Measurements from ENCODE around the gene ADSS2.

ADSS2 gene

DNA sequence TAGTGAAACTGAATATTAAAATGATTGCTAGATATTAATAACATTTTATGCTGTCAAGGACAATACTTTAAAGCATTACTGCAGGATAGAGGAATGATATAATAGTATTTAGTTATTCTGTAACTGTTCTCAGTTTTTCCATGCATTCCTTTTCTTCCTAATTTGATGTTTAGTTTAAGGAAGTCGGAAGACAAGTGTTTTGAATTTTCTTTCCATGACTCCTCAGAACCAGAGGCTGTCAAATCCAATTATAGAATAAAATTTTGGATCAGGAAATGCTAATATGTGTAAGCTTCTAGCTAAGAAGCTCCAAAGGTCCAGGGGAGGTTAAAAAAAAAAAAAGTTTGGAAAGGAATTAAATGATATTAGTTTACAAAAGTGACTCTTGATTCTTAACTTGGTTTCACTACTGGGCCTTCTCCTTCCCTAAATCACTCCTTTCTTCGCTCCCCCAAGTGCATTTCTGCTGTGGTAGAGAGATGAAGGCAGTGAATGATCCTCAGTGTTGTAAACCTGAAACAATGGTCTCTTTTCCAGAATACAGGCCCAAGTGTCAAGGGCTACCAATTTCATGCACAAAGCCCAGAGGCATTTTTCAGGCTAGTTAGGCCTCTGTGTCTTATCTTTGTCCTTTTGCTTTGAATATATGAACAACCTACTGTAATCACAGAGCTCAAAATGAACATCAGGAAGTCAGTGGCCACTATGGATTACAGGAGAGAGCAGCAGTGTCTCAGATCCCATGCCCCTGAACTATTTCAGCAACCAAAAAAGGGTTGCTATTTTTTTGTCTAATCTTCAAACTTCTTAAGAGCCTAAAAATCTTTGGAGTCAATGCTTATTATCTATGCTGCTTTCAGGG lies 6.2 kb downstream of the ADSS2 start:
- no peak for DNase-seq

DNA sequence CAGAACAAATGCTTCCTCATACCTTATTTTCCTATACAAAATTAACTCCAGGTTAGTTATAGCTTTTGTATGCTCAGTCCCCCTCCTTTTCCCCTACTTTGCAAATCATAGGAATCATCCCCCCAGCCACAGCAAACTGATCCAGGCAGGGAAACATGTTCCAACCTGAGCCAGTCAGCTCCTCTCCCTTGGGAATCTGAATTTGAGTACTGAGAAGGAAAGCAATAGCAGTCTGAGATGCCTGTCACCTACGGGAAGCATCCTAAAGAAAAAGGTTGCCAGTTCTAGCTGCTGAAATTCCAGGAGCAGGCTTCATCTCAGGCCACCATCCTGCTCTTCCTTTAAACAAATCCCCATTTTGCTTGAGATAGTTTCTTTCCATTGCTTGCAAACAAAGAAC lies 6.9 kb downstream of the ADSS2 start:
- DNase-seq, result no peak

DNA sequence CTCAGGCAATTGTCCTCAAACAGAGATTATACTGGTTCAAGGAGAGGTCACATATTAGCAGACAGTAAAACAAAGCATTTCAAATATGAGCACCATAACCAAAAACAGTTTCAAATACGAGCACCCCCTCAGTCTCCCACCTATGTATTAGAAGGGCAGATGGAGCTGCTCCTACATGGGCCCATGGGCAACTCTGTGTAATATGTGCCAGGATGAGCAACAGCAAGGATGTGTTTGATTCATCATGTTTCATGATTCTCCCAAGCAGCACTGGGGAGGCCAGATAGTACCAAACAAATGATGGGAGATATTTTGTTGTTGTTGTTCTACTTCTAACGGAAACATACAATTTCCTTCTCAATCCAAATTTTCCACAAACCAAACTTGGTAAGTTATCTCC lies 8.9 kb downstream of the ADSS2 start:
- DNase-seq, result no peak

DNA sequence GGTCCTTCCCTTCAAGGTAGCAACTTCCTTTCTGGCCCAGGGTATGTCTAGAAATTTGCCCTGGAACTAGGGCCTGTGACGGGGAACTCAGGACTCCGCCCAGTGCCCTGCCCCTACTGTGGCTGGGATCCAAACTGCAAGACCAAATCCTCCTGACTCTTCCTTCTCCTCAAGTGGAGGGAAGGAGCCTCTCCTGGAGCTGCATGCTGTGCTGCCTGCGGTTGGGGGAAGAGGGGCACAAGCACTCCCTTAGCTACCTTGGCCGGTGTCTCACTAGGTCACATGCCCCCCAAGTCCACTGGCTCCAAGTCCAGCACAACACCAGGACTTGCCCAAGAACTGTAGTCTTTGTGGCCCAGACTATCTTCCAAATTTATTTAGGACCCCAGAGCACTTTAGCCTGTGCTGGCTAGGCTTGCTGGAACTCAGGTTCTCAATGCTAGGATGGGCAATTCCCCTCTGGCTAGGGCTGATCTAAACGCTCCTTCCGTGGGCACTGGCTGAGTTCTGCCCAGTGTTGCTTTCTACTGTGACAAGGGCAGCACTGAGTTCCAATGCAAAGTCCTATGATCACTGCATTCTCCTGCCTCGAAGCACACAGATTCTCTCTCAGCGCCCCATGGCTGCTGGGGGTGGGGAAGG lies 12.2 kb downstream of the ADSS2 start:
- no peak for DNase-seq

DNA sequence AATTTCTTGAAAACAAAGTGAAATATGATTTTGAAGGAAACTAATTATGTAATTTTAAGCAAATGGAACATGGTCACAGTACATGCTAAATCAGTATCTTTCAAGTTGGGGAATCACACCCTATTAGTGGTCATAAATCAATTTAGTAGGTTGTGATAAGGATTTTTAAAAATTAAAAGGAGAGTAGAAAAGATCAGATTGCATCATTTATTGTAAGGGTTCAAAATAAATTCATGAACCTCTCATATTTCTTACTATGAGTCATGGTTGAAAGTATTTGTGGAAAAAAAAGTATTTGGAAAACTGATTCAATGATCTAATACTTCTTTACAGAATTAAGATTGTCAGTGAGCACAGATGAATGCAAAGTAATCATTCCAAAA lies 14.6 kb downstream of the ADSS2 start:
- no peak for DNase-seq

DNA sequence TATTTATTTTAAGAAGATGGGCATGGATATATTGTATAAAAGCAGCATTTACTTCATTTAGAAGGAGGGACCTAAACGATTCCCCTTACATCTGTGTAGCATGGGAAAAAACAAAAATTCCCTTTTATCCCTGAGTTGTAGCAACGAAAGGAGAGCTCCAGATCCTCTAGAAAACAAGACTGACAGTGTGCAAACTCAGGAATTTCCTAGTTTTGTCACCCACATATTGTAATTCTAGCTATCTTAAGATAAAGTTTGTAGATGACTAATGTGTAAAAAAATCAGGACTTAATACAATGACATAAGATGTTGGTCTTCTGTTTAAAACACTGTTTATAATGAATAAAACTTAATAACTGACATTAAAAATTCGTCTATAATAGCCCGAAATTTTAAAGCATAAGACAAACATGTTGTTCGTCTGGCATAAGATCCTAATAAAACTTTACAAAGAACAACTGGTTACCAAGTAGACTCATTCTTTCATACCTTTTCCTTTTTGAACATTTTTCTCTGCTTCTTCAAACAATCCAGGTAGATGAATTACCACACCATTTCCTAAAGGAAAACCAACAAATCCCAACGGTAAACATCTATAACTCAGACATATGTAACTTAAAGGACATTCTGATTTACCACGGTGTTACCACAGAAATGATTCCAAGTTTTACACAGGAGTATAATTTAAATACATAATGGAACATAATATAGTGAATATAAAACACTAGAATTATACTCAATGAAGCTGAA lies 15.2 kb downstream of the ADSS2 start:
- DNase-seq, result no peak

DNA sequence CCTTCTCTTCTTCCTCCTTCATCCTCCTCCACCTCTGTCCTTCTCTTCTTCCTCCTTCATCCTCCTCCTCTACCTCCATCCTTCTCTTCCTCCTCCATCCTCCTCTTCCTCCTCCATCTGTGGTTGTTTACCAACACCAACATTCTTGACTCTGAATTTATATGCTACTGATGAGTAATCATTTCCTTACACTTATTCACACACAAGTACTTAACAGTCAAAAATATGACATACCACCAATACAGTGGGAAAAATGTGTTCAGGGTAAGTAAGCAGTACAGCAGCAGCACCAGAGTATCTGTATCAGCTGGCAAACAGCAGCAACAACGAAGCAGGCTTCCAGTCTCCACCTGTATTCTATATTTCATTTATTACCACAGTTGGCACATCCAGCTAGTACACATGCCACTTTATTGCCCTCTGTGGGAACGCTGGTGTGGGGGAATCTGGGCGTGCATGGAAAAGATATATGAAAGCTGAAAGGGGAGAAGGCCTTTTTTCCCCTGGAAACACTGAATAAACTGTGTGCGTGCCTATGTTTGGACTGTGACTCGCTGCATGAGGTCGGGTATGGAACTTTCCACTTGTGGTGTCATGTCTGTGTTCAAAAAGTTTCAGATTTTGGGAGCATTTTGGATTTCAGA lies 16.0 kb downstream of the ADSS2 start:
- DNase-seq, result no peak

DNA sequence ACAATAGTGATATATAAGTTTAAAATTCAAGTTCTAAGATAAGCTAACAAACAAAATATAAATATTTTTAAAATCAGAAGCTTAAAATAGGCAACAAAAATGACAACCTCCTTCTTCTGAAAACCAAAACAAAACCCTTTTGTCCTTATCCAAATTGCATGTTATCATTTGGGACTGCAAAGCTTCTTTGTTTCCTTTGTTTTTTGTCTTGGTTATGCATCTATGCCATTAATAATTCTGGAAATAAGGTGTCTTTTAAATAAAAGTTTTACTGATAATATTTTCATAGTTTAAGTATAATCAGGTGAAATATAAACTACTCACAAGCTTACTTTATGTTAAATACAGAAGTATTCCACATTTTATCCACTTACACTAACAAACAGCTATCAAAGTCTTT lies 20.5 kb downstream of the ADSS2 start:
- no peak for DNase-seq

DNA sequence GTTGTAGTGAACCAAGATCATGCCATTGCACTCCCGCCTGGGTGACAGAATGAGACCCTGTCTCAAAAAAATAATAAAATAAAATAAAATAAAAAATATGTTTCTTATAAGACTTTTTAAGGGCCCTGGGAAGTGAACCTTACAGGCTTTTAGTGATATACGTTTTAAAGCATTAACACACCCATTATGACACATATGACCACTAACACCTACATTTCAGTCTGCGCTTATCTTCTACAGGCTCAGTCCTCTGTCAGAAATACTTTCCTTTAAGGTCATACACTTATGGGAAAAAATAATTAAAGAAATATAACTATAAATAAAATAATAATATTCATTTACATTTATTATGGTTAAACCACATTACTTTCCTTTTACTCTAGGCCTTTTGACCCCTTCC lies 21.9 kb downstream of the ADSS2 start:
- DNase-seq, result no peak

DNA sequence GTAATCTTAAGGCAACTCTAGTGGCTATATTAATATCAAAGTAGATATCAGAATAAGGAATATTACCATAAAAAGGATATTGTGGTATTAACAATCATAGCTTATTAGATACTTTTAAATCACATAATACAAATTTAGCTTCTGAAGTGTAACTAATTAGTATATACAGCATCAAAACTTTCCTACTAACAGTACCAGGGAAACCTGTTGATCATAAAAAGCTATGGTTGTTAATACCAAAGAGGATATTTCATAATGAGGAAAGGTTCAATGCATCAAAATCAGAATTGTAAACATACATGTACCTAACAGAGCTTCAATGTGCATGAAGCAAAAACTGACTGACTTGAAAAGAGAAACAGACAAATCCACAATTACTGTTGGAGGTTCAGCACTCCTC lies 24.1 kb downstream of the ADSS2 start:
- no peak for DNase-seq

DNA sequence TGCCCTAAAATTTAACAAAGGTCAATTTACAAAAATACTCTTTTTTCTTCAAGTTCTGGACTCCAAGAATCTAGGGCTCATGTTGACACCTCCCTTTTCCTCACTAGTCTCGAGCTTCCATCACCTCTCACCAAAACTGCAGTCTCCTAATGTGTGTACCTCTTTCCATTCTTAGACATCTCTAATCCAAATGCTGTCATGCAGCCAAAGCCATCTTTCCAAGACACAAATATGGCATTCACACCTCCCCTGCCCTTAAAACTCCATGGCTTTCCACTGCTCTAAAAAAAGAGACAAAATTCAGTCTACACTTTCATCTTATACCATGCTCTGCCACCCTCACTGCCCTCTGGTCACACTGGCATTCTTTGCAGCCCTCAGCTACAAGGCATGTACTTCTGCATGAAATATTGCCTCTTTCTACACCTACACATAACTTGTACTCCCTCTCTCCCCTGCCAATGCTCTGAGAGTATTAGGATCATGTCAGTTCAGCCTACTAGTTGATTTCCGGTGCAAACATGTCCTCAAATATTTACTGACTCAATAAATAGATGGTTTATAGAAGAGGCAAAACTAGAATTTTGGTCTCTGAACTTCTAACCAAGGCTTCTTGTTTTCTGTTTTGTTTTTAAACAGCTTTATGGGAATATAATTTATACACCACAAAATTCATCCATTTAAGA lies 26.9 kb downstream of the ADSS2 start:
- DNase-seq, result no peak

DNA sequence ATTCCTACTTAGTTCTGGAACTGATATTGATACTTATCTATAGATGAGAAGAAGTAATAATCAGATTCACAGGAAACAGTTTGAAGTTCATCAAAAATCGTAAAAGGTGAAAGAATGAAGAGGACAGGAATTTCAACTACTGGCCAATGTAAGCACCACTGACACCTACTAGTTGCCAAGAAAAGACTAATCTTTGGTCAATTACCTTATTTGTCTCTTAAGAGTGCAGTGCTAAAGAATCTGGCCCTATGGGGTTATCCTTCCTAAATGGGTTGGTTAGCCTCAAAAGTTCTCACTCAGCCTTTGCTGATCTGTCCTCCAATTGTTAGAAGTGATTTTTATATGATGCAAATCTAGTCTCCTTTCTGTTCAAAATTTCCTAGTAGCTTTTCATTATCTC lies 29.5 kb downstream of the ADSS2 start:
- DNase-seq, result no peak

DNA sequence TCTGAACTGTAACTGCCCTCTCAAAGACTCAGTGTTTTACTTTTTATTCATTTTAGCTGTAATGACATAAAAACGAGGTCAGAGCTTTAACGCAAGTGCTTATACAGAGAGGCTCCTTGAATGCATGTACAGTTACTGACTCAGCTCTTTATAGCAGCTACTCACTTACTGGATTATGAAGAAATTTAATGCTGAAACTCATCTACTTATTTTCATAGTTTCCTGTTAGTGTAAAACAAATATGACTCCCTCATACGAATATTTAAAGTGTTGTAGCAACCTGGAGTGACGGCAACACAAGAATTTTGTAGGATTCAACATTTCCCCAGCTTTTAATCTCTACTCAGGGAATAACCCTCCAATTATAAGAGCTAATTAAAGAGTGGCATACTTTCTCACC lies 32.7 kb downstream of the ADSS2 start:
- DNase-seq, result no peak

DNA sequence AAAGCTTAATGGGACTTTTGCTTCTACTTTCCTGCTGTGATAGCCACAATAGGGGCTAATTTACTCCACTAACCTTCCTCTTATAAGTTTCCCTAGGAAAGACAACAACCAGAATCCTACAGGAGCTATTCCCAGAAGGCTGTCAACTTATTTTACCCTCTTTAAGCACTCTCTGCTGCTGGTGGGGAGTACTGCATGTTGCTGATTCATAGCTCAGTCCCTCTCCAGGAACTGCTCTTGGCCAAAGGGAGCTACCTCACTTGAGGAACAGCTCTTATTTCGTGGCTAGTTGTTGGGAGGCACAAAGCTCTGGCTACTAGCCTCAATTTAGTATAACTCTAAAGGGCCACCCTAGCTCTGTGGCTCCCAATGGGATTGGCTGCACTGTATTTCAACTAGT lies 37.2 kb downstream of the ADSS2 start:
- no peak for DNase-seq

DNA sequence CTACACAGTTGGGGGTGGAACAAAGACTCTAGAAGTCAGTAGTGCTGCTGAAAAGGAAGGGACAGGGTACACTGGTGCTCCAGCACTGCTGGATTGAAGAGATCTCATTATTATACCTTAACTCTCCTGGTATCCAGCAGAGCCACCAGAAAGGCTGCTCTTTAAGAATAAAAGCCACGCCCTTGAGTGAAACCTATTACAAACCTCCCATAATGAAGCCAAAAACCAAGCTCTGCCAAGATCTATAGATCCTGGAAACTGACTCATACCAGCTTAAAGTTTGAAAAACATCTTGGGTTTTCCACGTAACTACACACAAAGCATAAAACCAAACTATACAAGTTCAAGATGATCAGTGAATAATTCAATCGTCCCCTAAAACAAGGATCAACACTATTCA lies 38.0 kb downstream of the ADSS2 start:
- no peak for DNase-seq

DNA sequence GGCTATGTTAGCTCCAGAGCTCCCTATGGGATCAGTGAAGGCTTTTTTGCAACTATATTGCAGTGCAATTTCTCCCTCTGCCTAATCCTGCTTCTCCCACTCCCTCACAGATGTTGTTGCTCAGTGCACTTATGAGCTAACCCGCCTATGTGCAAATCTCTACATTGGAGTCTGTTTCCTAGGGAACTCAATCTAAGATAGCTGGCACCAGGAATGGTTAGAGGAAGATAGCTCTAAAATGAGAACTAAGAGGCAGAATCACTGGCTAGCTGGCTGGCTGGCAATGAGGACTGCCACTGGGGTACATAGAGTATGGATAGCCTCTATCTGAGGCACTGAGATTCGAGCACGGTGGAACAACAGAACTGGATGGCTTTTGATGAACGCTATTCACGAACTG lies 39.5 kb downstream of the ADSS2 start:
- no peak for DNase-seq

DNA sequence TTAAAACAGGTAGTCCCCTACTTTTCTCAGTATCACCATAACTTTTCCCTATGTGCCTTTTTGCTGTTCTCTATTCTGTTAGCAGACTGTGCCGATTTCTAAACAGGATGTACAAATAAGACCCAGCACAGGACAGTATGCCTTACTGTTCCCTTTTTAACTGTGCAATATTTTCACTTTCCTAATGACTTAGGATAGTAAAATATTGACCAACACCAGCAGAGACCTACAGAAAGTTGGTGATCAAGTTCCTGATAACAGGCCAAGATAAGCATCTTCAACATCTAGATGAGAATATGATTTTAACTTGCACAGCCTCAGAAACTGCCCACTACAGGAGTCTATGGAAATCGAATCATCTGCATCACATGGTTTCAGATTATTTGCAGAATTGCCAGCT lies 42.0 kb downstream of the ADSS2 start:
- DNase-seq, result no peak

DNA sequence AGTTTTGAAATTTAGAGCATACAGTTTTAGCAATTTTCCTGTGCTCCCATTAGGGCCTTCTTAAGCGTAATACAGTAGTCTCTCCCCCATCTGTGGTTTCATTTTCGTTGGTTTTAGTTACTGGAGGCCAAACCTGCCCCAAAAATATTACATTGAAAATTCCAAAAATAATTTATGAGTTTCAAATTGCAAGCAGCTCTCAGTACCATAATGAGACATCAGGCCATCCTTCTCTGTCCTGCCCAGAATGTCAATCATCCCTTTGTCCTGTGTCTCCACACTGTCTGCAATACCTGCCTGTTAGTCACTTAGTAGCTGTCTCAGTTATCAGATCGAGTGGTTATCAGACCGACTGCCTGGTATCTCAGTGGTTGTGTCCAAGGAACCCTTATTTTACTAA lies 45.4 kb downstream of the ADSS2 start:
- DNase-seq, result no peak

DNA sequence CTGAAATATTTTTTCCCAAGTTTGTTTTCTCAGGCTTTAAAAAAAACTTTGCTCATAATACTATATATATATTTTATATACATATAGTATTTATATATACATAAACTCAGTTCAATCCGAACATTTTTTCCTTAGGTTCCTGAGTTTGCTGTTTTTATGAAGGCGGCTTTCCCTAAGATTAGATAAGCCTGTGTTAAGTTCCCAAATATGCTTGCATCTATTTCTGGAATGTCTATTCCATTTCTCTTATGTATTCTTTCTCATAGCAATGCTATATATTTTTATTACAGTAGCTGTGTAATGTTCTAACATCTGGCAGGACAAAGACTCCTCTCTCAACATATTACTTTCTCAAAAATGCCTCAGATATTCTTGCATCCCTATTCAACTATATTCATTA lies 45.9 kb downstream of the ADSS2 start:
- DNase-seq, result no peak

DNA sequence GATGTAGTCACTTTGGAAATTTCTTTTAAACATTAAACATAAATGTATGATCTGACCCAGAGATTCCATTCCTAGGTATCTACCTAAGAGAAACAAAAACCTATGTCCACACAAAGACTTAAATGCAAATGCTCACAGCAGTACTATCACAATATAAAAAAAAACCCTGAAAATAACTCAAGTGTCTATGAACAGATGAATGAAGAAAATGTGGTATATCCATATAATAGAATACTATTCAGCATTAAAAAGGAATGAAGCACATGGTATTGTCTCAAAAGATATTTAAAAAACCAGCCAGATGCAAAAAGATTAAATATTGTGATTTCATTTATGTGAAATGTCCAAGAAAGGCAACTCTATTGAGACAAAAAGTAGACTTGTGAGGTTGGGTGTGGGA lies 48.3 kb downstream of the ADSS2 start:
- no peak for DNase-seq

DNA sequence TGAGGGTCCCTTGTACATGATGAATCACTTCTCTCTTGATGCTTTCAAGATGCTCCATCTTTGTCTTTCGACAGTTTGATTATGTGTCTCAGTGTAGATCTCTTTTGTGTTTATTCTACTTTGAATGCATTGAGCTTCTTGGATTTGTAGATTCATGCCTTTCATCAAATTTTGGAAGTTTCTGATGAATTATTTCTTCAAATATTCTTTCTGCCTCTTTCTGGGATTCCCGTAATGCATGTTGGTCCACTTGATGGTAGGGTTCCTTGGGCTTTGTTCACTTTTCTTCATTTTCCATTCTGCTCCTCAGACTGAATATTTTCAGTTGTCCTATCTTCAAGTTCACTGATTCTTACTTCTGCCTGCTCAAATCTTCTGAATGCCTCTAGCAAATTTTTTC lies 50.7 kb downstream of the ADSS2 start:
- DNase-seq, result no peak

DNA sequence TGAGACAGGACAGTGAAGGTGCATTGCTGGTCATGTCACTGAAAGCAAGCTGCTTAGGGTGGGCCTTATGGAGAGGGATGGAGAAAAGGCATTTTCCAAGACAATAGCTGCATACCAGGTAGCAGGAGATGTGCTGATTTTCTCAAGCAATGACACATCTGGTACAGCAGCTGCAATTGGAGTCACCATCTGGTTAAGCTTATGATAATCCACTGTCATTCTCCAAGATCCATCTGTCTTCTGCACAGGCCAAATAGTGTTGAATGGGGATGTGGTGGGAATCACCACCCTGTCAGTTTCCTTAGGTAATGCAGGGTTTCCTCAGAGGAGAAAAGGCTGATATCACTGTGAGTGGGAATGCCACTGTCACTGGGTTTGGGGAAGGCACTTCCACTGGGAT lies 54.6 kb downstream of the ADSS2 start:
- DNase-seq, result no peak

DNA sequence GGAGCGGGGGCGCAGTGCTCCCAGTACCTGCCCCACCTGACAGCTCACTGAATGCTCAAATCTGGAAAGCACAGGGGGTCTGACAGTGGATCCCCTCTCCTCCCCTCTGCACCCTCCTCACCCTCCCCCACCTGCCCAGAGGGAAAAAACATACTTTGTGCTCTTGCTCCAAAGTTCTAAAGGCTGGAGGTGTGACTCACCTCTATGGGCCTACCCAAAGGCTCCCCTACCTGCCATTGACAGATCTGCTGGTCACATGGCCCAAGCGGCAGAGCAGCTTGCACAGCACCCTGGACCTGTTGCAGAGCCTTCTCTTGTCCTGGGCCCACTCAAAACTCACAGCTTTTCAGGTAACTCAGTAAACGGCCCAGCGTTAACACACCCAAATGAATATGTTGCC lies 55.7 kb downstream of the ADSS2 start:
- no peak for DNase-seq
